ENCODE data around the gene RBM27.
"Not testable (repeated sequence)": the region's sequence is repeated elsewhere in the genome, so short reads cannot be mapped to it uniquely, and the experiment has no call there.

RBM27 gene

GRCh38 chr5:146203011-146203871 lies at the start of gene RBM27:
Gene RBM27, plus strand, starts transcription at chr5:146203605. Its CDS starts 161 bp downstream, at chr5:146203766.
- TF ChIP-seq CTCF (IDR thresholded peaks at IDR 0.05; ENCODE audit: insufficient read depth, low read length, missing control alignments) = no peak
- ChIA-PET POLR2A (interaction anchor here (0.5 to 1.2 kb wide), 5 partner anchors 13 to 44 kb away, joined by 3 to 6 read pairs (median 3); partner anchors contain the start of gene LARS1), CTCF (no interaction called here)
- DNase-seq (ENCODE audit: low read depth, low spot score) = peak; percentile 94
- H3K4me3 ChIP-seq (ENCODE audit: low read depth, low read length) = peak within 1 kb of the TSS; percentile 86

- ChIA-PET CTCF (interaction anchor here (0.6 kb wide), 1 partner anchor 27 kb away, joined by 3 read pairs; no protein-coding TSS in a partner anchor), POLR2A (no interaction called here)
- no peak overlapping the region for H3K4me3 ChIP-seq (ENCODE audit: low read depth, low read length)
- no peak for DNase-seq (ENCODE audit: low read depth, low spot score)
- no peak for TF ChIP-seq CTCF (IDR thresholded peaks at IDR 0.05; ENCODE audit: insufficient read depth, low read length, missing control alignments)
Measured at GRCh38 chr5:146158255-146158654, 45.1 kb upstream of the RBM27 start.

GRCh38 chr5:146164382-146164781 lies 39.0 kb upstream of the RBM27 start:
- no peak for DNase-seq (ENCODE audit: low read depth, low spot score)
- TF ChIP-seq CTCF (IDR thresholded peaks at IDR 0.05; ENCODE audit: insufficient read depth, low read length, missing control alignments) = no peak
- ChIA-PET POLR2A (no interaction called here), CTCF (interaction anchor here (3.1 kb wide), 1 partner anchor 264 kb away, joined by 11 read pairs; no protein-coding TSS in a partner anchor)
- no peak overlapping the region for H3K4me3 ChIP-seq (ENCODE audit: low read depth, low read length)

- ChIA-PET CTCF (interaction anchor here (1.0 to 3.1 kb wide), 3 partner anchors 8 to 262 kb away, joined by 3 to 11 read pairs (median 9); no protein-coding TSS in a partner anchor), POLR2A (interaction anchor here (0.5 to 1.1 kb wide), 4 partner anchors 9 to 281 kb away, joined by 3 to 9 read pairs (median 3); partner anchors contain the start of gene TCERG1)
- H3K4me3 ChIP-seq (ENCODE audit: low read depth, low read length) = no peak overlapping the region
- no peak for TF ChIP-seq CTCF (IDR thresholded peaks at IDR 0.05; ENCODE audit: insufficient read depth, low read length, missing control alignments)
- no peak for DNase-seq (ENCODE audit: low read depth, low spot score)
Measured at GRCh38 chr5:146165460-146165859, 37.9 kb upstream of the RBM27 start.

GRCh38 chr5:146165903-146166302 lies 37.5 kb upstream of the RBM27 start:
- DNase-seq (ENCODE audit: low read depth, low spot score) = no peak
- ChIA-PET CTCF (interaction anchor here (0.9 to 3.1 kb wide), 4 partner anchors 7 to 262 kb away, joined by 3 to 11 read pairs (median 6); no protein-coding TSS in a partner anchor), POLR2A (interaction anchor here (0.5 to 1.1 kb wide), 4 partner anchors 8 to 281 kb away, joined by 3 to 9 read pairs (median 3); partner anchors contain the start of gene TCERG1)
- H3K4me3 ChIP-seq (ENCODE audit: low read depth, low read length) = no peak overlapping the region
- TF ChIP-seq CTCF (IDR thresholded peaks at IDR 0.05; ENCODE audit: insufficient read depth, low read length, missing control alignments) = no peak

GRCh38 chr5:146169076-146169475 lies 34.3 kb upstream of the RBM27 start:
- no peak overlapping the region for H3K4me3 ChIP-seq (ENCODE audit: low read depth, low read length)
- no peak for DNase-seq (ENCODE audit: low read depth, low spot score)
- no peak for TF ChIP-seq CTCF (IDR thresholded peaks at IDR 0.05; ENCODE audit: insufficient read depth, low read length, missing control alignments)
- ChIA-PET POLR2A (no interaction called here), CTCF (no interaction called here)

GRCh38 chr5:146173049-146173448 lies 30.4 kb upstream of the RBM27 start:
- POLR2A ChIA-PET; DNase-seq (ENCODE audit: low read depth, low spot score); H3K4me3 ChIP-seq (ENCODE audit: low read depth, low read length): not testable (repeated sequence)
- CTCF ChIA-PET = interaction anchor here (0.9 to 1.5 kb wide), 3 partner anchors 8 to 42 kb away, joined by 3 to 6 read pairs (median 4); no protein-coding TSS in a partner anchor
